Type B pancreatic cell (in vitro differentiated cells): ENCODE results near the gene RAPGEF5. TPM values are rescaled to one million over a fixed set of nuclear protein-coding genes. Genes with fewer than 3 reads are reported as not detected.

Experiments
- DNase-seq: peaks from one replicate; pipeline ENCODE4 v3.0.0; 2021; ENCODE audit warnings: mixed read lengths; ENCODE audit not compliant: unreplicated experiment; ENCODE audit errors: extremely low spot score
- H3K27ac Mint-ChIP-seq: 2 replicates; pipeline ENCODE4 v1.8.0; 2021; ENCODE audit warnings: mild to moderate bottlenecking, mixed read lengths
- H3K27me3 Mint-ChIP-seq: 2 replicates; pipeline ENCODE4 v1.8.0; 2021; ENCODE audit warnings: mixed read lengths
- H3K36me3 Mint-ChIP-seq: 2 replicates; pipeline ENCODE4 v1.8.0; 2021; ENCODE audit warnings: mixed read lengths
- H3K4me1 Mint-ChIP-seq: one replicate; pipeline ENCODE4 v1.8.0; 2021; ENCODE audit warnings: mixed read lengths; ENCODE audit not compliant: unreplicated experiment
- H3K4me3 Mint-ChIP-seq: 2 replicates; pipeline ENCODE4 v1.8.0; 2021; ENCODE audit warnings: mild to moderate bottlenecking, mixed read lengths
- H3K9me3 Mint-ChIP-seq: 2 replicates; pipeline ENCODE4 v1.8.0; 2021; ENCODE audit warnings: mixed read lengths
- total RNA-seq: library from RNA; stranded (reverse); gene quantifications from 2 replicates; pipeline ENCODE4 v1.2.1, GENCODE V29; 2021; ENCODE audit warnings: low replicate concordance
- TF ChIP-seq, protein P1 (sequence below): fragments of 200-600 bp; sonication (generic); conservative IDR thresholded peaks from 2 replicates; pipeline ENCODE4 v1.5.0; 2021; ENCODE audit warnings: antibody characterized with exemption, mild to moderate bottlenecking

Gene RAPGEF5
- total RNA-seq, 1 donor from 2014 or later: 13.3 TPM

DNA sequence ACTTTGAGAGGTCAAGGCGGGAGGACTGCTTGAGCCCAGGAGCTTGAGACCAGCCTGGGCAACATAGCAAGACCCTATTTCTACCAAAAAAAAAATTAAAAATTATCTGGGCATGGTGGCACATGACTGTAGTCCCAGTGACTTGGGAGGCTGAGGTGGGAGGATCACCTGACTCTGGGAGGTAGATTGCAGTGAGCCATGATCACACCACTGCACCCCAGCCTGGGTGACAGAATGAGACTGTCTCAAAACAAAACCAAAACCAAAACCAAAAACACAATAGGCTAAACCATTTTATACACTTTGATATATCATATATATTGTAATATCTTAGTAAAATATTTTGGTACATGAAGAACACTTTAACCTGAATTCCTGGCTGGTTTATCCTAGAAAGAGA, 101.6 kb downstream of the RAPGEF5 start:
- DNase-seq: no peak
- Mint-ChIP-seq H3K27ac (no peak overlapping the region), H3K9me3 (peaks cover 5% of the 10 kb centered on the region), H3K4me3 (no peak overlapping the region), H3K36me3 (no peaks in the 10 kb centered on the region), H3K27me3 (no peaks in the 10 kb centered on the region), H3K4me1 (peaks cover 17% of the 10 kb centered on the region)
- TF ChIP-seq, protein P1, sequence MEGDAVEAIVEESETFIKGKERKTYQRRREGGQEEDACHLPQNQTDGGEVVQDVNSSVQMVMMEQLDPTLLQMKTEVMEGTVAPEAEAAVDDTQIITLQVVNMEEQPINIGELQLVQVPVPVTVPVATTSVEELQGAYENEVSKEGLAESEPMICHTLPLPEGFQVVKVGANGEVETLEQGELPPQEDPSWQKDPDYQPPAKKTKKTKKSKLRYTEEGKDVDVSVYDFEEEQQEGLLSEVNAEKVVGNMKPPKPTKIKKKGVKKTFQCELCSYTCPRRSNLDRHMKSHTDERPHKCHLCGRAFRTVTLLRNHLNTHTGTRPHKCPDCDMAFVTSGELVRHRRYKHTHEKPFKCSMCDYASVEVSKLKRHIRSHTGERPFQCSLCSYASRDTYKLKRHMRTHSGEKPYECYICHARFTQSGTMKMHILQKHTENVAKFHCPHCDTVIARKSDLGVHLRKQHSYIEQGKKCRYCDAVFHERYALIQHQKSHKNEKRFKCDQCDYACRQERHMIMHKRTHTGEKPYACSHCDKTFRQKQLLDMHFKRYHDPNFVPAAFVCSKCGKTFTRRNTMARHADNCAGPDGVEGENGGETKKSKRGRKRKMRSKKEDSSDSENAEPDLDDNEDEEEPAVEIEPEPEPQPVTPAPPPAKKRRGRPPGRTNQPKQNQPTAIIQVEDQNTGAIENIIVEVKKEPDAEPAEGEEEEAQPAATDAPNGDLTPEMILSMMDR: no peak

DNA sequence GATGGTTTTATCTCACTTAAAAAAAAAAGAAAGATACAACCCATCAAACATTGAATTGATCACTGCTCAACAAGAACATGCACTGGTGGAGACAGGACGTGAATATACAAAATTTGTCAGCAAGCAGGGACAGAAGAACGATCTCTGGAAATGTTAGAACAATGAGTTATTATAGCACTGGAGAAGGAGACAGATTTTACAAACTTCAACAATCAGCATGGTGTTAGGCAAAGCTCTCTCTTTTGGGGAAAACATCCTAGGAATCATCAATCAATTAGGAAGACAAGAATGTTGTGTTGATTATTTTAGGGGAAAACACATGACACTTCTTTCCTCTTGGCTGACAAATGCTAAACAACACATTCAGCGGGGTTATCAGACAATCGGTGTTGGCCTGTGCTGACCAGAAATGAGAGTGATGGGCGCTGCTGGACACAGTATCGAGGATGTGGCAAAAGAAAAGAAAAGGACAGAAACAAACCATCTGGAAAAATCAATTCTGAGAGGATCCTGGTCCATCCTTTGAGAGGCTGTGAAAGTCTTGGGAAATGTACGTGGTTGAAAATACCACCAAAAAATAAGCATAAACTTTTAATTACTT, 103.9 kb downstream of the RAPGEF5 start:
- H3K27me3 Mint-ChIP-seq: no peaks in the 10 kb centered on the region
- no peak for DNase-seq
- H3K4me3 Mint-ChIP-seq: no peak overlapping the region
- no peaks in the 10 kb centered on the region for H3K9me3 Mint-ChIP-seq
- TF ChIP-seq, protein P1: no peak
- peaks cover 17% of the 10 kb centered on the region for H3K4me1 Mint-ChIP-seq
- no peaks in the 10 kb centered on the region for H3K36me3 Mint-ChIP-seq
- no peak overlapping the region for H3K27ac Mint-ChIP-seq

DNA sequence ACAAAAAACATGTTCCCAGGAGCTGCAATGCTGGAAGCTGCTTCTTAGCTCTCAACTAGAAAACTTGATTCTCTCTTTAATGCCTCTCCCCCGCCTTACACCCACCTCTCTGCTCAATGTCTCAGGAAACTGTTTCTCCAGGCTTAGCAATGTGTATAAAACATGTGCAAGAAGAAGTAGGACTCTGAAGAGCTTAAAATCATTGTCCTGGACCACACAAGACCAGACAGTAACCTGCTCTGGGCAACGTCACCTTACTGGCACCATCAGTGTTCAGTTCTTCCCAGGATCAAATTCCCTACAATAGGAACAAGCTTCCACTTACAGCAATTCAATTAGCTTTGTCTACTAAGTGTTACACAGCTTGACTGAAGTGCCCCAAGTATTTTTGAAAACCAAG, 104.9 kb downstream of the RAPGEF5 start:
- H3K27me3 Mint-ChIP-seq: no peaks in the 10 kb centered on the region
- no peak for DNase-seq
- no peak overlapping the region for H3K4me3 Mint-ChIP-seq
- peaks cover 17% of the 10 kb centered on the region for H3K4me1 Mint-ChIP-seq
- H3K36me3 Mint-ChIP-seq: no peaks in the 10 kb centered on the region
- peaks cover 4% of the 10 kb centered on the region for H3K9me3 Mint-ChIP-seq
- H3K27ac Mint-ChIP-seq: no peak overlapping the region
- TF ChIP-seq, protein P1: no peak

DNA sequence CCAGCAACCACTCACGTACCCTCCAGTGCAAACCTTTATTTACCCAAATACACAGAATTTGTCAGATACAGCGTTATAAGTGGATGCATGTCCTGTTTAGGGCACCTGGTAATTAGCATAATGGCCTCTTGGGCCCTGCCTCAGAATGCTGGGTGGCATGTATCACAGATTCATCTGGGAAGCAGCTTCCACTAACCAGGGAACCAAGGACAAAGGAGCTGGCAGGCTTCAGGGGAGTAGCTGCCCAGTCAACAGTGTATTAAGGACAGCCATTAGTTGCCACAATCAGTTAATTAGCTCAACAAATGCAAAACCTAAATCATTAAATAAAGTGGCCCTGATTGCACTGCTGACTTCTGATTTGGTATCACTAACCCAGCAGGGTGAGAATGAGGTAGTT, 105.7 kb downstream of the RAPGEF5 start:
- Mint-ChIP-seq H3K36me3 (peaks cover 4% of the 10 kb centered on the region), H3K27me3 (no peaks in the 10 kb centered on the region), H3K9me3 (peaks cover 4% of the 10 kb centered on the region), H3K27ac (no peak overlapping the region), H3K4me3 (no peak overlapping the region), H3K4me1 (peaks cover 17% of the 10 kb centered on the region)
- TF ChIP-seq, protein P1: no peak
- DNase-seq: no peak

DNA sequence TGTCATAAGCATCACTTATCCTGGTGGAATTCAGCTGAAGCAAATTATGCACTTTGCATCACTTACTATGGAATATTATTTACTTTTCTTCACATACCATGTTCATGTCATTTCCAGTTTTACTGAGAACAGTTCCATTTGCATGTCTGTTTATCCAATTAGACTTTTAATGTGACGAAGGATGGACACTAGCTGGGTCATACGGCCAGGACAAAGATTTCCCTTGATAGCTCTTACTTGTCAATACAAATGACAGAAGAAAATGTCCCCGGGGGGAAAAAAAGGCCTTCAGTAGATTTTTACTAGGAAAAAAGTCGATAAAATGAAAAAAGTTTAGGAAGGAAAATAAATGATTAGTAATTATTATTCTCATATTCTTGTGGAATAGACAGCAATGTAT, 106.6 kb downstream of the RAPGEF5 start:
- no peak overlapping the region for H3K27ac Mint-ChIP-seq
- H3K27me3 Mint-ChIP-seq: no peaks in the 10 kb centered on the region
- TF ChIP-seq, protein P1: no peak

More for the DNA sequence above, 106.6 kb downstream of the RAPGEF5 start:
- Mint-ChIP-seq H3K4me3 (no peak overlapping the region), H3K36me3 (peaks cover 6% of the 10 kb centered on the region), H3K9me3 (peaks cover 4% of the 10 kb centered on the region), H3K4me1 (peaks cover 17% of the 10 kb centered on the region)
- no peak for DNase-seq
